NK-92 treated with Interleukin-12 subunit alpha and Interleukin-12 subunit beta, amount 100 ng/mL, for 24 hours (cell line): ENCODE measurements around the gene AGXT.

Source experiments
- DNase-seq: peaks from one replicate; lab custom pipeline; 2025; lab: John Stamatoyannopoulos, UW

The AGXT gene

DNA sequence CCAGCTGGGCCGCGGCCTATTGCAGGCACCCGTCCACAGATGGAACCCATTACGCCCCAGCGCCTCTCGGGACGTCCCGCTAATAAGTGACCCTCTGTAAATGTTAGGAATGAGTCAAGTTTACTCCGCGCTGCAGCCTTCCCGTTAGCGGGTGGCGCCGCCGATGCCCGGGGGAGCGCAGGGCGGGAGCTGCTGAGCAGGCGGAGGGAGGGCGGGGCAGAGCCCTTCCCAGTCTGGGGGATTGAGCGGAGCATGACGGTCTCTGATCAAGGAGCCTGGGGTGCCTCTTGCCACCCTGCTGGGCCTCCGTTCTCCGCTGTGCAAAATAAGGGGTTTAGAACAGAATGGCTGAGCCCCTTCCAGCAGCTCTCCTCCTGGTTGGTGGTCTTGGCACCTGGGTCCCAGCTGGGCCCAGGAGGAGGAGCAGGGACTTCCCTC is 48.0 kb downstream of the AGXT start:
- DNase-seq, result no peak

DNA sequence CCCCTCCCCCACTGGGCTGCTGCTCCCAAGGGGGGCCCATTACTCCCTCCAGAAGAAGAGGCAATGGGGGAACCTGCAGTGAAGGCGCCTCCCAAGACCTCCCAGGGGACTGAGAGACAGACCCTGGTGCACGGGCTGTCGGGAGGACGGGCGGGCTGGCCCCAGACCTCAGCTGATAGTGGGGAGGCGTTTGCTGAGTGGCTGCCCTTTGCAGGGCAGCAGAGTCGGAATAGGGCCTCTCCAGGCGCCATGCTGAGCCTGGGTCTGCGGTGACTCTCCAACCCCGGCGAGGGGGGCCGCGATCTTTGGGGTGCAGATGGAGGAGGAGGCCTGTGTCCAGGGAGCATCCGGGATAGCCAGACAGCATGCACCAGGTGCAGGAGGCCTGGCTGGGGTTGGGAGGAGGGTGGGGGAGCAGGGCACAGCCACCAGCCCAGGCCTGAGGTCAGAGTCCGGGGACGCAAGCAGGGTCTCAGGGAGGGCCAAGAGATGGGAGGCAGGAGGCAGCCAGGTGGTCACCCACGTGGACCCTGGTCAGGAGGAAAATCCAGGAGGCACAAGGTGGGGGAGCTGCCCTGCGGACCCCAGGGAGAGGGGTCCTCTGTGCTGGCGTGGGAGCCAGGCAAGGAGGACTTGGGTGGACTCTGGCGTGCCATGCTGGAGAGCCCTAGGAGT is 48.5 kb downstream of the AGXT start:
- no peak for DNase-seq

DNA sequence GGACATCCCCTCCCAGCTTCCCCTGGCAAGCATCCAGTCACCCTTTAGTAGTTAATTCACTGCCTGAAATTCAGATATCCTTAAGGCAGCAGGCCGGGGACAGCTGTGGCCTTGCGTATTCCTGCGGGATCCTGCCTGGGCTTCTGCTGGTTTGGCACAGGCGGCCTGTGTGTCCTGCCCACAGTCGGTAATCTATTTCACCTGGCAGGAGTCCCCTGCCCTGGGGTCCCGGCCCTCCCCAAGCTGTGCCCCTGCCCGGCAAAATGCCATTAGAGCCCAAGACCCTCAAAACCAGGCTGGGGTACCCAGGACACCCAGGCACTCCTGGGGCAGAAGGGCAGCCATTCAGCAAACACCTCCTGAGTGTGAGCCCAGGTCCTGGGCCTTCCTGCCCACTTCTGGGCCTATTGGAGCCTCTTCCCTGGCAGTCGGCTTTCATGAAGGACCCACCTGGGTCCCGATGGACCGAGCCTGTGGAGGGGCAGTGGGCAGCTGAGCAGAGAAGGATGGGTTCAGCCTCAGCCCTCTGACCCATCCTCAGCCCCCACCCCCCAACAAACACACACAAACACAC is 49.1 kb downstream of the AGXT start:
- no peak for DNase-seq

DNA sequence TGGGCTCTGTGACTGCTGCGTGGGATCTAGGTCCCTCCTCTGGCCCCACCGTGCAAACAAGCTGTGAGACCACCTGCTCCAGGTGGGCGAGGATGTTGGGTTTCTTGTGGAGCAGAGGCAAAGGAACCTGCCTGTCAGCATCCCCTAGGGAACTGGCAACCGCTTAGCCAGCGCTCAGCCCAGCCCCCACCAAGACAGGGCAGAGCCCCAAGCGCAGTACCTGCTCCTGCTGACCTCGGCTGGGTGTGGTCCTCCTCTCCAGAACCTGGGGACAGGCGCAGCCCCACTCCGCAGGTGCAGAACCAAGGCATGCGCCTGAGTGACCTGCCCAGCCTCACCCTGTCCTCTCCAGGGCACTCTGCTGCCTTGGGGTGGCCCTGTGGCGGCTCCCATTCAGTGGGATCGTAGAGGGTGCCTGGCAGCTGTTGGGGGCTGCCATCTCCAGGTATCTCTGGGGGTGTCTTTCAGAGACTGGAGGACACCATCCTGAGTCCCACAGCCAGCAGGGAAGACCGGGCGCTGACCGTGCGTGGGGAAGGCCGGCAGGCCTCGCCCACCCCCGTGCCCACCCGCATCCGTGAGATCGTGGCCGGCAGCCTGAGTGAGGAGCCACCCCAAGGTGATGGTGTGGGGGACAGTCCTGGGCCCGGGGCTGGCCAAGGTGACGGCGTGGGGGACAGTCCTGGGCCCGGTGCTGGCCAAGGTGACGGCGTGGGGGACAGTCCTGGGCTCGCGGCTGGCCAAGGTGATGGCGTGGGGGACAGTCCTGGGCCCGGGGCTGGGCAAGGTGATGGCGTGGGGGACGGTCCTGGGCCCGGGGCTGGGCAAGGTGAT is 49.9 kb downstream of the AGXT start:
- DNase-seq, result no peak

DNA sequence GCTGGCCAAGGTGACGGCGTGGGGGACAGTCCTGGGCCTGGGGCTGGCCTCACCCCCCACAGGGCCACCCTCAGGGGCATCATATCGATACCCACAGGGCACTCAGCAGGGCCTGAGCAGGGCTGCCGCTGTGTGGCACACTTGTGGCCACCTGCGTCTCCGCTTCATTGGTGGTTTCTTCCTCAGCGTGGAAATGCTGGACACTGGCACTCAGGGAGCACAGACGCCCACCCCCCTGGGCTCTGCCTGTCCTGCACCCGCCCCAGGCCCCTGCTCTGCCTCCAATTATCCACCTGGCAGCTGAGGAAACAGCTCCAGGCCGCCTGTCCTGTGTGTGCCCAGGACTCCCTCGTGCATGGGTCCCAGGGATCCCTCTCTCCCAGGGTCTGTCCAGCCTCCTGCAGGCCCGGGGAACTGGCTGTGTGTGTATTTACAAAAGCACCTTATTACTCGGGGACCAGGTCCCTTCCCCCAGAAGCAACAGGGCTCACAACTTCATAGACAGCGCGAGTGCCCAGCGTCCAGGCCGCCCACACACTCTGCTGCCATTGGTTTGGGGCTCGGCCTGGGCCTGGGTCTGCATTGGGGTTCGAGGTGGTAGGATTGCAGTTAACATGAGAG is 50.6 kb downstream of the AGXT start:
- no peak for DNase-seq

DNA sequence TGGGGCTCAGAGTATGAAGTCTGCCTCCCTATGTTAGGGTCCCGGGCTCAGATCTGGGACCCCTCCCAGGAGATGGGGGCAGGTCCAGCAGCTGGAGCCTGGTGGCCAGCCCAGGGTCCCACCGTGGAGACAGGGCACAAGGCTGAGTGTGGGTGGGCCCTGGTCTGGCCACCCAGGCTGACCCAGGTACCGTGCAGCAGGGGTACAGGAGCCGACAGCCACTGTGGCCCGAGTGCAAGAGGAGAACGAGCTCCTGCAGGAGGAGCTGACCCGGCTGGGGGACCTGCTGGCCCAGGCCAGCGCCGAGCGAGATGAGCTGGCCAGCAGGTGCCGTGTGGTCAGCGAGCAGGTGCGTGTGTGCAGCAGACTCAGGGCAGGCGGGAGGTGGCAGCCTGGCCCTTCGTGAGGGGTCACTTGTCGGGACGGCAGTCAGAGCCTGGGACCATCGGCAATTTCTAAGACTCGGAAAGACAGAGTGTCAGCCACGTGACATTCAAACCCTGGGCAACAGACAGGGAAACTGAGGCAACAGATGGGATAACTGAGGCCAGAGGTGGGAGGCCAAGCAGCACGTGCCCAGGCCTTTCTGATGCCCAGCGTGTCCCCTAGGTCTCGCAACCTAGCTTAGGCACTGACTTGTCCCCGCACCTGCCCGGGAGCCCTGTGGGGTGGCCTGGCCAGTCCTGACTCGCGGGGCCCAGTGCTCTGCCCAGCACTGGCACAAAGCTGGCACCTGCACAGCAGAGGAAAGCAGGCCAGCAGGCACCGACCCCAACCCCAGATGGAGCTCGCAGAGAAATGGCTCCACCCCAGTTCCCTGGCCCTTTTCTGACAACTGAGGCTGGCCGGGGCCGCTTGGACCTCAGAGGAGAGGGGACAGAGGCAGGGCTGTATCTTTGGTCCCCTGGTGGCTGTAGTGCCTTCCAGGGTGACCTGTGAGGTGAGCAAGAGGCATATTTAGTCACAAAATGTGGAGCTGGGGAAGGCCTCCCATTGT is 51.5 kb downstream of the AGXT start:
- DNase-seq, result no peak

DNA sequence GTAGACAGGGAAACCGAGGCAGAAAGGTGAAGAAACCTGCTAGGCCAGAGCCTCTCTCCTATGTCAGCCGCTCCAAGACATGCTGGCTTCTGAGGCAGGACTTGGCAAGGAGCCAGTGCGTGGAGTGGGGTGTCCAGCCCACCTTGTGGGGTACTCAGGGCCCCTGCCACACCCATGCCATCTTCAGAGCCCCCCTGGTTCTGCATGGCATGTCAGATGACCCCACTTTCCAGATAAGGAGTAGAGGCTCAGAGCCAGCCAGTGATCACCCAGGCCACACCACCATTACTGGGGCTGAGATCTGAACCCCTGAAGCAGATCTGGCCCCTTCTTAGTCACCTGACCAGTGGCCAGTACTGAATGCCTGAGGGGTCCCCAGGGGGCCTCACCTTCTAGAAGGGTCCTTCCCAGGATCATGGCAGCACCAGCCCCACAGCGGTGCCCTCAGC is 52.2 kb downstream of the AGXT start:
- no peak for DNase-seq

DNA sequence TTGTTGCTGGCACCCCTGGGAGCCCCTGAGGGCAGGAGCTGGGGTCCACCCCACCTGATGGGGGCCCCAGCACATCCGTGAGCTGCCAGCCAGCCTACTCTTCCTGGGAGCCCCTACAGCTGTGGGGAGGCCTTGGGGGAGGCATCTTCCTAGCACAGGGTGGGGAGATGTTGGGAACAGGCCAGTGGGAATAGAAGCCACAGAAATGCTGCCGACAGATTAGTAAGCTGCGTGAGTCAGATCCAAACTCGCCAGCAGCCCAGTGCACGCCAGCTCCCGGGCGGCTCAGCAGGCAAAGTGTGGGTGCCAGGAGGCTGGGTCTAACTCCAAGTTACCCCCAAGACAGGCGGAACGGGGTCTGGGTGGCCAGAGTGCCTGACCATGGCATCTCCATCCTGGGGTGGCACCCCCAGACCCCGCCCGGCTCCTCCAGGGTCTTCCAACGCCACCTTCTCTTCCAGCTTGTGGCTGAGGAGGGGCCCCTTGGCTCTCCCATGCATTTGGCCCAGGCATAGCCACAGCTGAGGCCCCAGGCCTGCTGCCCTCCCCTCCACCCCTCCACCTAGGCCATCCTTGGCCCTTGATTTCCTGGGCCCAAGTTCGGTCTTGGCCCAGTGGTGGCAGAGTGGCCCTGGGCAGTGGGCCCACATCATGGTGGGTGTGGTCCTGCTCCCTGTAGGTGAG is 52.8 kb downstream of the AGXT start:
- no peak for DNase-seq

DNA sequence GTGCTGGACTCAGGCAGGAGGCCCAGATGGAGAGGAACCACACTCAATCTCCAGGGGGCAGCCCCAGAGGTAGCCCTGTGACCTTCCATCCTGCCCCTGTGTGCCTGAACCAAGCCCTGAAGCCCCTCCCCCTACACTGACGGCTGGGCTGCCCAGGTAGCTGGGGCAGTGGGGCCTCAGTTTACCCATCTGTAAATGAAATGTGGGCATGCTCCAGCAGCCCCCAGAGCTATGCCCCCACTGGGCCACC is 53.3 kb downstream of the AGXT start:
- no peak for DNase-seq

DNA sequence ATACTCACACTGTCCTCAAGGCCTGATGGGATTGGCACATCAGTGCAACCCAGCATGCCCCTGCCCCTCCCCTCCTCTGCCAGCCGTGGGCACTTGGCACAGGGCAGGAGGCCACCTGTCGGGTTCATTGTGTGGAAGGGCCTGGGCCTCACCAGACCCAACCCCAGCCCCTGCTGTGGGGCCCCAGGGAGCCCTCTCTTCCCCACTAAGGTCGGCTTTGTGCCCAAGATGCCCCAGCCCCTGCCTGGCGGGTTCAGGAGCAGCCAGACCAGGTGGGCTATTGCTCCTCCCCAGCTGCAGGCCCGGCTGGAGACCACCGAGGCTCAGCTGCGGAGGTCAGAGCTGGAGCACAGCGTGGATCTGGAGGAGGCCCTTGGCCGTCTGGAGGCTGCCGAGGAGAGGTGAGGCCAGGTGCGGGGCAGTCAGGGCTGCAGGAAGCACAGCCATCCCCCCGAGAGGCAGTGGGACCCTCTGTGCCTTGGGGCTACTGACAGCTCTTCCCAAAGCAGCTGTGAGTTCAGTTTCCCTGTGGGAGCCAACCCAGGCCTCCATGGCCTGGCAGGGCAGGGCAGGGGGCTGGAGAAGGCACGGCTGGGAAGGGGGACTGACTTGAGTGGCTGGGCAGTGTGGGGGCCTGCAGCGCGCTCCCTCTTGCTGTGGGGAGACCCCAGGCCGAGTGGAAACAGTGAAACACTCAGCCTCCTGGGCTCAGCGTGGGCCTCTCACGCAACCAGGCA is 53.8 kb downstream of the AGXT start:
- DNase-seq, result no peak

DNA sequence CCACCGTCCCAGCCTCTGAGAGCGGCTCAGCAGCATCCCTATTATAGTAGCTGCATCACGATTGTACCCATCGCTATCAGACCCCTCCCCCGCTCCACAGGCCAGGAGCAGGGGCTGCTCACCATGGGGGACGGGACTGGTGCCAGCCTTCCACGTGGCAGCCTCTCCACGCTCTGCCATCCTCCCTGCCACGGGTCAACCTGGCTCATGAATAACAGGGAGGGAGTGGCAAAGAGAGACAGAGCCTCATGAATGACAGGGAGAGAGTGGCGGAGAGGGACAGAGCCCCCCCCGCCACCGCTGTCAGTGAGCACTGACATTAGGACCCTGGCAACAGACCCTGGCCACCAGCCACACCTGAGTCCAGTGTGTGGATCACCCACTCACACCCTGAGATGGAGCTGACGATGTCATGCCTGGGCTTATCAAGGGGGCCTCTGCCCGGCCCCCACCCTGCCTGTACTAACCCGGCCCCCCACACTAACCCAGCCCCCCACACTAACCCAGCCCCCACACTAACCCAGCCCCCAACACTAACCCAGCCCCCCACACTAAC is 54.4 kb downstream of the AGXT start:
- no peak for DNase-seq

DNA sequence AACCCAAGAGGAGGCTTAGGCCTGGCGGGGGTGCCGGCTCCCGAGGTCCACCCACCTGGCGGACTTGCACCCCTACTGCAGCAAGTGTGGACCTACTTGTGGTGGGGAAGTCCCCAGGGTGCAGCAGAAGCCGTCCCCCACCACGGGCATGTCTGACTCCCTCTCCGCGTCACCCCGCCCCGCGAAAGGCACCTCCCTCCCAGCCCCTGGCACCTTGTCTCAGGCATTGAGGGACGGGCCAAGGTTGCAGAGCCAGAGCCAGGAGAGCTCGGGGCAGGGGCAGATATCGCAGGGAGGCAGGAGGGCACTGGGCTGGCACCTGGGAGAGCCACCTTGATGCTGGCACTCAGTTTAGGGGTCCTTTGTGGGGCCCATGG is 56.6 kb downstream of the AGXT start:
- DNase-seq, result no peak

DNA sequence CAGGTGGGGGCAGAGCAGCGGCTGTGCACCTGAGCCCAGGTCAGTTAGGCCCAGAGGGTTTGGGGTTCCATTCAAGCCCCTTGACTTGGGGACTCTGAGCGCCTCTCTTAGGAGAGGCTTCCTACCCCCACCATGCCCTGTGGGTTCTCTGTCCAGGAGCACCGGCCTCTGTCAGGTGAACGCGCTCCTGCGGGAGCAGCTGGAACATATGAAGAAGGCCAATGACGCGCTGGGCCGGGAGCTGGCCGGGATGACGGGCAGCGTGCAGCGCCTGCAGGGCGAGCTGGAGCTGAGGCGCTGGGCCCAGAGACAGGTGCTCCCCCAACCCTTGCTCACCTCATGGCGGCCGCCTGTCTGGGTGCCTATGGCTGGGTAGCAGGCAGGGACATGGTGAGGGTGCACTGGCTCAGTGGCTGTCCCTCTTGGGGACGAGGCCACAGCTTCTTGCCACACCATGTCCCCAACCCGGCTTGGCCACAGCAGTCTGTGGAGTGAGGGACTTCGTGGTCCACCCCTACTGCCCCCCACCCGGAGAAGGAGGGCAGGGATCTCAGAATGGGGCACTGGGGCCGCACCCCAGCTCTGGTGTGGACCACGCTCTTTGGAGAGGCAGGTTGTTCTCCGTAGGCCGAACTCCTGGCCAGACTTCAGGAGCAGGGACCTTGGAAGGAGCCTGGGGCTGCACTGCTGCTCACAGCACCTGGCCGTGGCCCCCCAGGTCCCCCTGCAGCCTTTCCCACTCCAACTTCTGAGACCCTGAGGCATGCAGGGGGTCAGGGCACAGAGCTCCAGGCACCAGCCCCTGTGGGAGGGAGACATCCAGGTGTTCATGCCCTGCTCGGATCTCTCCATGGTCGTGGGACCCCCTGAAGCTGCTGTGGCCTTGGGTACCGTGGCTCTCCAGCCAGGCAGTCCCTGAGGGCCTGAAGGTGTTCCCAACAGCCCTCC is 57.2 kb downstream of the AGXT start:
- DNase-seq, result no peak

DNA sequence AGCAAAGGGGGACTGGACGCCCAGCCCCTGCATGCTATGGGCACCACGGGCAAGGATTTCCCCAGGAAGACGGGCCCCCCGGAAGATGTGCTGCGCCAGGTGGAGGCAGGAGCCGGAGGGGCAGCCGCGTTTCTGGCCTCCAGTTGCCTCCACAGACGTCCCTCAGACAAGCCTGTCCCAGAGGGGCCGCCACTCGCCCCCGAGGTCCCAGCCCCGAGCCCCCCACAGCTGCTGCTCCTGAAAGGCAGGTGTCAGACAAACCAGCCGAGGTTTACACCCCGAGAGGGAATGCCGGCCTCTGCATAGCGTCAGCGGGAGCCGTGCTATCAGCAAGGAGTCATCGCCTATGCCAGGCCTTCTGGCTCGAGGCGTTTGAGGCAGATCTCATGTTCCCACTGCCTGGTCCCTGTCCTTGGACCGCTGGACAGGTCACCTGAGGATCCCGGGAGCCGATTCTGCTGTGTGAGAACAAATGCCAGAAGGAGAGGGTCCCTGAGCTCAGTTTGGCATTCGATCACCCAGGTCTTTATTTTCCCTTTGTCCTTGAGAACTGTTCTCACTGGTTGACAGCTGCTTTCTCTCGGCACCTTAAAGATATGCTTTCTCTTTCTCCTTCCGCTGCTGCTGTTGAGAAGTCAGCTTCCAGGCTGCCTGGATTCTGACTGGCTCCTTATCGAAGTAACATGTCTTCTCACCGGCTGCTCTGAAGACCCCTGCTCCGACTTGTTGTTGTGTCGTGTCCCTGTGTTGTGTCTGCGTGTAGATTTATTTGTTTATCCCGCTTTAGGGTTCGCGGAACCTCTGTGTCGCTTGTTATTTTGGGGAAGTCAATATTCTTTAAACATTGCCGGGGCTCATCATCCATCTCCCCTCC is 58.1 kb downstream of the AGXT start:
- DNase-seq, result no peak

DNA sequence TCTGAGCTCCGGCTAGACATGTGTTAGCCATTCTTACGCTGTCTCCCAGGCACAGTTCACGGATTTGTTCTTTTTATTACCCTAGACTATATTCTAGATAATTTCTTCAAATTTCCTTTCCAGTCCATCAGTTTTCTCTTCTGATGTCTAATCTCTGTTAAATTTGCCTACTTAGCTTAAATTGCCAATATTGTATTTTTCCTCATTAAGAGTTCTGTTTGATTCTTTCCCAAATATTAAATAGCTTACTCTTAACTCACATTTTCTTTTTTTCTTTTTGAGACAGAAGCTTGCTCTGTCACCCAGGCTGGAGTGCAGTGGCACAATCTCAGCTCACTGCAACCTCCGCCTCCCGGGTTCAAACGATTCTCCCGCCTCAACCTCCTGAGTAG is 58.8 kb downstream of the AGXT start:
- DNase-seq, result no peak

DNA sequence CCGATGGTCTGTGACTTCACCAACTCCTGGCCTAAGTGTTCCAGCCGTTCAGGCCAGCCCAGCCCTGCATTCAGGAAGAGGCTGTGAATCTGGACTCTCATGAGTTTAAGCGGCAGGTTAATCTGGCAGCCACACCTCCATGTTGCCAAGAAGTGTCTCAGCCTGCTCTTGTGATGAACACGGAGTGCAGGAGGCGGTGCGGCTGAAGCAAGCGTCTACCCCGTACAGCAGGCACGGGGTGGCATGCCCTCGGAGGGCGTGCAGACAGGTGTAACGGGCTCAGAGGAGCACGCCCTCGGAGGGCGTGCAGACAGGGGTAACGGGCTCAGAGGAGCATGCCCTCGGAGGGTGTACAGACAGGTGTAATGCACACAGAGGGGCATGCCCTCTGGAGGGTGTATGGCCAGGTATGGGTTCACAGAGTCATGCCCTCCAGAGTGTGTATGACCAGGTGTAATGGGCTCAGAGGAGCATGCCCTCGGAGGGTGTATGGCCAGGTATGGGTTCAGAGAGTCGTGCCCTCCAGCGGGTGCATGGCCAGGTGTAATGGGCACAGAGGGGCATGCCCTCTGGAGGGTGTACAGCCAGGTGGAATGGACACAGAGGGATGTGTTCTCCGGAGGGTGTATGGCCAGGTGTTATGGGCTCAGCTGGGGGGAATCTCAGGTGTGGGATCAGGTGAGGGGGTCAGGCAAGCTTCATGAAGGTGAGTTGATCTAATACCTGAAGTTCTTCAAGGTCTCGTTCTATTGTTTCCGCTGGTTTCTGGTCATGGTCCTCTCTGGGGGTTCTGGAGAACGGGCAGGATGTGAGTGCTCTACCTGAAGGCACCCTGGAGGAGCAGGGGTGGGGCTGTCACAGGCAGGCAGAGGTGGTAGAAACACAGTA is 60.1 kb downstream of the AGXT start:
- no peak for DNase-seq
